LNCAP (cell line): ENCODE data around the gene FMNL1.

Experiments used
- TF ChIP-seq, protein P1 (sequence below): fragments of 450-650 bp; IDR thresholded peaks from 2 replicates; pipeline ENCODE4 v1.5.1; 2017; ENCODE audit warnings: mild to moderate bottlenecking

Gene FMNL1

DNA sequence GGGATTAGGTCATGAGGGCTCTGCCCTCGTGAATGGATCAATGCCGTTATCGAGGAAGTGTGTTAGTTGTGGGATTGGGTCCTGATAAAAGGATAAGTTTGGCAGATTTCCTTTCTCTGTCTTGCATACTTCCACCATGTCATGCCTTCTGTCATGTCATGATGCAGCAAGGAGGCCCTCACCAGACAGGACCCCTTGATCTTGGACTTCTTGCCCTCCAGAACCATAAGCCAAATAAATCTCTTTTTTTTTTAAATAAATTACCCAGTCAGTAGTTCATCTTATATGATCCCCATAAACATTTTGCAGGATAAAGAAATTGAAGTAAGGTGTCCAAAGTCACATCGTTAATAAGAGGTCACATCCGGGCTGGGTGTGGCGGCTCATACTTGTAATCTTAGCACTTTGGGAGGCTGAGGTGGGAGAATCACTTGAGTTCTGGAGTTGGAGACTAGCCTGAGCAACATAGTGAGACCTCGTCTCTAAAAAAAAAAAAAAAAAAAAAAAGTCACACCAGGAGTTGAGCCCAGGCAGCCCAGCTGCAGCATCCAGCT lies 34.8 kb upstream of the FMNL1 start:
- TF ChIP-seq, protein P1, sequence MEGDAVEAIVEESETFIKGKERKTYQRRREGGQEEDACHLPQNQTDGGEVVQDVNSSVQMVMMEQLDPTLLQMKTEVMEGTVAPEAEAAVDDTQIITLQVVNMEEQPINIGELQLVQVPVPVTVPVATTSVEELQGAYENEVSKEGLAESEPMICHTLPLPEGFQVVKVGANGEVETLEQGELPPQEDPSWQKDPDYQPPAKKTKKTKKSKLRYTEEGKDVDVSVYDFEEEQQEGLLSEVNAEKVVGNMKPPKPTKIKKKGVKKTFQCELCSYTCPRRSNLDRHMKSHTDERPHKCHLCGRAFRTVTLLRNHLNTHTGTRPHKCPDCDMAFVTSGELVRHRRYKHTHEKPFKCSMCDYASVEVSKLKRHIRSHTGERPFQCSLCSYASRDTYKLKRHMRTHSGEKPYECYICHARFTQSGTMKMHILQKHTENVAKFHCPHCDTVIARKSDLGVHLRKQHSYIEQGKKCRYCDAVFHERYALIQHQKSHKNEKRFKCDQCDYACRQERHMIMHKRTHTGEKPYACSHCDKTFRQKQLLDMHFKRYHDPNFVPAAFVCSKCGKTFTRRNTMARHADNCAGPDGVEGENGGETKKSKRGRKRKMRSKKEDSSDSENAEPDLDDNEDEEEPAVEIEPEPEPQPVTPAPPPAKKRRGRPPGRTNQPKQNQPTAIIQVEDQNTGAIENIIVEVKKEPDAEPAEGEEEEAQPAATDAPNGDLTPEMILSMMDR, result no peak

GRCh38 chr17:45189009-45189408 lies 32.7 kb upstream of the FMNL1 start:
- TF ChIP-seq, protein P1, result no peak

DNA sequence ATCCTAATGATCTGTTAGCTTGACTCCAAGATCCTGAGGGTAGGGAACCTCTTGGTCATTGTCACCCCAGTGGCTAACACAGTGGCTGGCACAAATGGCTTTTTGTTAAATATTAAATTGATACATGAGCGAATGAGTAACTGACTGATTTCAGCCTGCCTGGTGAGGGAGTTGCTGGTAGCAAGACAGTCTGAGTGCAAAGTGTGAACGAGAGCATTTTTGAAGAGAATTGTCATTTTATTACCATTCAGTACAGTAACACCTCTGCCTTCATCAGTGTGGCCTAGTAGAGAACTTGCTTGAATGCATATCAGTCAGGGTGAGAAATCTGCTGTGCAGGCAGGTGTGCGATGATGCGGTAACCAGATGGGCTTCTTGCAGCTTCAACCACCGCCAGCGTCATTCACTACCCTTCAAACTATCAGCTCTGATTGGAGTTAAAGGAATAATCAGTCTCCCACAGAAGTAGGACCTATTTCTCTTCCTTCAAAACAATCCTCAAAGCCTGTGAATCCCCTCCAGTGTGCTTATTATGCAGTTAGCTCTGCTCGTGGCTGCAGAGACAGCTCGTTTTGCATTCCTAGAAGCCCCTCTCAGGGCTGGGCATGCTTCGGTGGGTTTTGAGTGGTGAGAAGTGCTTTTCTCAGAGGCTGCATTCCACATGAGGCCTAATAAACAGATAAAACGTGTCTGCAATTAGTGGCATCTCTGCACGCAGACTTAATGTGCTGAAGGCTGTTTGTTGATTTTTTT lies 31.0 kb upstream of the FMNL1 start:
- TF ChIP-seq, protein P1, result no peak

DNA sequence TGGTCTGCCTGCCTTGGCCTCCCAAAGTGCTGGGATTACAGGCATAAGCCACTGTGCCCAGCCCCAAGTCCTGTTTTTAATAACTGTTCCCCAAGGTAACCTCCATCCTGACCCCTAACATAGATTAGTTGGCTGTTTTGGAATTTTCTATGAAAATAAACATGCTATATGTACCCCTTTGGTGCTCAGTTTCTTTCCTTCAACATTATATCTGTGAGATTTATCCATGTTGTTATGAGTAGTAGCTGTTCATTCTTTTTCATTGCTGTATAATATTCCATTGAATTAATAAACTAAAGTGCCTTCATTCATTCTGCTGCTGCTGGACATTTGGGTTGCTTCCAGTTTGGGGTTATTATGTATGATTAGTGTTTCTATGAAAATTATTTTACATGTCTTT lies 26.3 kb upstream of the FMNL1 start:
- TF ChIP-seq, protein P1, result no peak

DNA sequence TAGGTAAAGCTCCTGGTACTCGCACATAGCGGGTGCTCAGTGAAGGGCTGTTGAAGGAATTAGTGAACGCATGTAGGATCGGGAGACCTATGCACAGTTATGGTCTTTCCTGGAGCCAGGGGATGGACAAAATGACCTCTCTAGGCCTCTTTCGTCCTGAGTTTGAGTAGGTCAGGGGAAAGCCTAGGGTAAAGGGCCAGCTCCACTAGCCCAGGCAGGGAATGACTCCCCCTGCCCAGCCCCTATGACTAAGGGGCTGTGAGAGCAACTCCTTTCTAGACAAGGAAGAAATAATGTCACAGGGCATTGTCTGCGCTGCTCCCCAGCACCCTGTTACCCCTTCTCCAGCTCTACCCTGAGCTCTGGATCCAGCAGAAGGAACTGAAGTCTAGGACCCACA lies 24.6 kb upstream of the FMNL1 start:
- TF ChIP-seq, protein P1, result no peak

GRCh38 chr17:45197555-45198334 lies 23.9 kb upstream of the FMNL1 start:
- TF ChIP-seq, protein P1, result peak; percentile 100

DNA sequence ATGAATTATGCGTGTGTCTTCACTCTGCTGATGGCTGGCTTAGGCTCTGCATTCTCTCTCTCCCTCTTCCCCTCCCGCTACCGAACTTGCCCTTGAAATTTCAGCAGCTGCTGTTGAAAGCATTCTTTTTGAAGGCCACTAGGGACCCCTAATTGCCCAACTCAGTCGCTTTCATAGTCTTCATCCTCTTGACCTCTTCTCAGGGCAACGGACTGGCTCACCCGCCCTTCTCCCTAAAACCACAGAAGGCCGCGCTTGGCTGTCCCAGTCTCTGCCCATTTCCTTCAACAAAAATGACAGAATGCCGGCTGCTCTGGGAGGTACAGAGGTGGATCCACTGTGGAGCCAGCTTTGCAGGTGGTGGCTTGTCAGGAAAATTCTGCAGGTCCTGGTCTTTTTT lies 21.0 kb upstream of the FMNL1 start:
- TF ChIP-seq, protein P1, result no peak
